Measurements from ENCODE around the gene SFTPA2.
"Not testable (repeated sequence)": the region's sequence is repeated elsewhere in the genome, so short reads cannot be mapped to it uniquely, and the experiment has no call there.

The SFTPA2 gene

DNA sequence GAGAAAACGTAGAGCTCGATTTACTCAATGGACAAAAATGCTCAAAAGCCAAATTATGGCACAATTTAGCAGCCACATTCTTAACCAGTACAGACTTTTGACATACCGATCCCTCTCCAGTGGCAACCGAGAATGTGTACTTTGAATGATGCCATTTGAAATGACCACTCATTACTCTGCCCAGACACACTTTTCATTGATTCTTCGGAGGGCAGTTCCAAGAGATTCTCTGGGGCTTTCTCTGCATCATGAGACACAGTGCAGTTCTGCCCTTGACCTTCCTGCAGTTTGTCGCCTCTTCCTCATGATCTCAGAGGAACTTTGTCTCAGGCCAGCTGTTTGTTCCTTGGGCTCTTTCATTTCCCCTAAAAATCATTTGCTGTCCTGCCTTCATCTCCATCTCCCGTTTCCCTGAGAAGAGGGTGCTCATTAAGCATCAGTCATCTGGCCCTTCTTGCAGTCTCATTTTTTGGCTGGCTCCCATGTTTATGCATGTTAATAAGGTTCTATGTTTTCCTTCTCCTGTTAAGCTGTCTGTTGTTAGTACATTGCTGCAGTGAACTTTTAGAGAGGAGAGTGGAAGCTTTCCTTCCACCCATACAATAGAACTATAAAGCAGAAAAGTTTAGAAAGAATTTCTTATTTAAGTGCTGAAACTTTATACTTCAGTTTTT lies 43.5 kb downstream of the SFTPA2 start:
- not testable (repeated sequence) for H3K9me3 ChIP-seq (ENCODE audit: control insufficient read depth, insufficient read depth, low read length); H3K4me3 ChIP-seq (ENCODE audit: low read length); H3K36me3 ChIP-seq (ENCODE audit: control insufficient read depth, insufficient read depth, low read length); DNase-seq (ENCODE audit: low read depth, low spot score); H3K27me3 ChIP-seq (ENCODE audit: control insufficient read depth, insufficient read depth, low read length); H3K27ac ChIP-seq (ENCODE audit: low read length); H3K4me1 ChIP-seq (ENCODE audit: control insufficient read depth, insufficient read depth, low read length)
- WGBS (ENCODE audit: insufficient coverage, insufficient read length) = no CpG with 5 or more reads among the region's 7 CpGs

DNA sequence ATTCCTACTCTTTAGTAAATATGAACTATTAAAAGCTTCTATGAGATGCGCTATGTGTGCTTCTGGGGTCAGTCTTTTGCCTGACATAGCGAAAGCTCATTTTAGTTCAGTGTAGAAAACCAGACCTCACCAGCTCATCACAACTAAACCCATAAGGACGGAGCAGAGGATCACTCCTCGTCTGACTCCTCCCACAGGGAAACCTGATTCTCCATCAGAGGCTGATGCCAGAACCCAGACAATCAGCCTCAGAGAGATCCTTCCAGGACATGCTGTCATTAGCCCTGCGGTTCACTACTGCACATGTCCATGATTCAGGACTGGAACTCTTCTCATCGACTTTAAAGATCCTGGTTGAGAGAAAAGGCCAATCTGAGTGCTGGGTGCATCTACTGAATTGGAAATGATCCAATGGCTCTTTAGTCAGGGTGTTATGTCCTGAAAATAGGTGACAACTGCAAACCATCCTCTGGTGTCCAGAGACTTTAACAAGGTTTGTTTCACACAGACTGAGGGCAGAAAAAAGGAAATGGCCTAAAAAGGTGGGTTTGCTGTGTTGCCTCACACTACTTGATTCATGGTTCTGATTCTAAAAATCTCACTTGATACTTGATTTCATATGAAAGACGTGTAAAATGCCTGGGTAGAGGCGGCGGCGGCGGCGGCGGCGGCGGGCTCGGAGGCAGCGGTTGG lies 48.2 kb downstream of the SFTPA2 start, which contains the start of gene EIF5AL1:
Gene EIF5AL1, plus strand, starts transcription at position 643 of the 693 bp plus-strand sequence. CDS start 117 bp downstream, outside the sequence.
- not testable (repeated sequence) for H3K4me3 ChIP-seq (ENCODE audit: low read length); H3K9me3 ChIP-seq (ENCODE audit: control insufficient read depth, insufficient read depth, low read length); H3K36me3 ChIP-seq (ENCODE audit: control insufficient read depth, insufficient read depth, low read length); H3K27me3 ChIP-seq (ENCODE audit: control insufficient read depth, insufficient read depth, low read length); DNase-seq (ENCODE audit: low read depth, low spot score); H3K27ac ChIP-seq (ENCODE audit: low read length); H3K4me1 ChIP-seq (ENCODE audit: control insufficient read depth, insufficient read depth, low read length)
- no CpG with 5 or more reads among the region's 17 CpGs for WGBS (ENCODE audit: insufficient coverage, insufficient read length)

DNA sequence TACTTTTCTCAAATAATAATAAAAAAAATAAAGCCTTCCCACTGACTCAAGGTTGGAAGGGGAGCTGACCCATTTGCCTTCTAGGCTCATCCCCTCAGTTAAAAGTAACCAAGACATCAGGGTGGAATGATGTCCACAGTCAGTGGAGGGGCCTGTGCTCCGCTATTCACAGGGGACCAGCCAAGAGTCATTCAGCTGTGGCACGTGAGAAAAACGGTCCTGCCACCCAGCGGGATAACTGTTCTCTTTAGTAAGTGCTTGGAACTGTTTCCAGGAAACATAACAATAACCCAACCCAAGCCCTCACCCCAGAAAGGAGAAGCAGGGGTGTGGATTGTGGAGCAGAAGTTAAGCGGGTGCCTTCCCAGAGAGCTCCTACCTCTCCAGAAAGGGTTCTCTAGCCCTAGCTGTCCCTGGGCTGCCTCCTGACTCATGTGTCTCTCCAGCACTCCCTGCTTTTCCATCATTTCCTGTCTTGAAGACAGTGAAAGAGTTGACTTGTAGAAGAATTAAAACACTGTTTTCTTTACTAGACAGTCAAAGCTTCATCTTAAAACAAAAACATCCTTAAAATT lies 50.2 kb downstream of the SFTPA2 start:
- not testable (repeated sequence) for H3K36me3 ChIP-seq (ENCODE audit: control insufficient read depth, insufficient read depth, low read length); H3K27ac ChIP-seq (ENCODE audit: low read length); H3K9me3 ChIP-seq (ENCODE audit: control insufficient read depth, insufficient read depth, low read length); DNase-seq (ENCODE audit: low read depth, low spot score); H3K4me1 ChIP-seq (ENCODE audit: control insufficient read depth, insufficient read depth, low read length); H3K4me3 ChIP-seq (ENCODE audit: low read length); H3K27me3 ChIP-seq (ENCODE audit: control insufficient read depth, insufficient read depth, low read length)
- WGBS (ENCODE audit: insufficient coverage, insufficient read length) = no CpG with 5 or more reads among the region's 5 CpGs

DNA sequence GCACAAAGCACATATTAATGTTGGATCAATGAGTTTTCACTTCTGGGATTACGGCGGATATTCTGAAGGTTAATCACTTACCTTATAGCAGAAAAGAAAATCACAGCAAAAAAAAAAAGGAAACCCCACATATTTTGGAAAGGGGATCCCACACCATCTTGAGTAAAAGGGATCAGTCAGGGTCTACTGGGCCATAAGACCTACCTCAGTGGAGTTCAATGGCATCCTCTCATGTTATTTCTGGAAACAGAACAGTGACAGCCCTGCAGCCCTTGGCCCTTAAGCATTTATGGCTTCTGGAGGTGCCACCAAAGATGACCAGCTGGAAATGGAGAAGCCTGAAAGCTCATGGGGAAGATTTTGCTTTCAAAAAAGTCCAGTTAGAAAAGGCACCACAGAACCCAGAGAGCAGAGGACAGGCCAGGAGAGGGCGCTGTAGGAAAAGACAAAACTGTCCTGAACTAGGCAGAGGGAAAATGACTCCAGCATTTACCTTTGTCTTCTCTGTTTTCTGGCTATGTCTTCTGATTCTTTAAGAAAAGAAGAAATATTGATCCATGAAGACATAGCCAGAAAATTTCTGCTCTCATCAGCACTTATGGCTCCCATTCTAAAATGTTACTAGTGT lies 50.8 kb downstream of the SFTPA2 start:
- not testable (repeated sequence) for DNase-seq (ENCODE audit: low read depth, low spot score); H3K4me3 ChIP-seq (ENCODE audit: low read length); H3K9me3 ChIP-seq (ENCODE audit: control insufficient read depth, insufficient read depth, low read length); H3K4me1 ChIP-seq (ENCODE audit: control insufficient read depth, insufficient read depth, low read length); H3K27me3 ChIP-seq (ENCODE audit: control insufficient read depth, insufficient read depth, low read length); H3K36me3 ChIP-seq (ENCODE audit: control insufficient read depth, insufficient read depth, low read length); H3K27ac ChIP-seq (ENCODE audit: low read length)
- whole genome bisulfite sequencing (ENCODE audit: insufficient coverage, insufficient read length) = no CpG with 5 or more reads among the region's 3 CpGs

DNA sequence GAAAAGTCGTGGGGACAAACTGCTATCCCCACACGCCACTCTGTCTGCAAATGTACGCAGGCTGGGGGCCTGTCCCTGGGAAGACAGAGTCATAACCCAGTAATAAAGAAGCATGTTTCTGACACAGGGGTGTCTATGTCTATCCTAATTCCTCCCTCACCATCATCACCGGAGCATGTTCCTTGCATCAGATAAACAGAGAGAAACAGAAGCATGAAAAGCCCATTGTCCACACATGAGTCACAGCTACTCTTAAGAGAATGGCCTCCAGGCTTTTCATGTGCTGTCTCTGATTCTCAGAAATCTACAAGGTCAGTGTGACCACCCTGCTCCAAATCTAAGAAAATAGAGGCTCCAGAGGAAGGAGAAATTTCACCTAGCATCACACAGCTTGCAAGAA lies 52.0 kb downstream of the SFTPA2 start:
- H3K9me3 ChIP-seq (ENCODE audit: control insufficient read depth, insufficient read depth, low read length); H3K27me3 ChIP-seq (ENCODE audit: control insufficient read depth, insufficient read depth, low read length); H3K36me3 ChIP-seq (ENCODE audit: control insufficient read depth, insufficient read depth, low read length); H3K4me1 ChIP-seq (ENCODE audit: control insufficient read depth, insufficient read depth, low read length); H3K27ac ChIP-seq (ENCODE audit: low read length); DNase-seq (ENCODE audit: low read depth, low spot score); H3K4me3 ChIP-seq (ENCODE audit: low read length): not testable (repeated sequence)
- no CpG with 5 or more reads among the region's 4 CpGs for WGBS (ENCODE audit: insufficient coverage, insufficient read length)

DNA sequence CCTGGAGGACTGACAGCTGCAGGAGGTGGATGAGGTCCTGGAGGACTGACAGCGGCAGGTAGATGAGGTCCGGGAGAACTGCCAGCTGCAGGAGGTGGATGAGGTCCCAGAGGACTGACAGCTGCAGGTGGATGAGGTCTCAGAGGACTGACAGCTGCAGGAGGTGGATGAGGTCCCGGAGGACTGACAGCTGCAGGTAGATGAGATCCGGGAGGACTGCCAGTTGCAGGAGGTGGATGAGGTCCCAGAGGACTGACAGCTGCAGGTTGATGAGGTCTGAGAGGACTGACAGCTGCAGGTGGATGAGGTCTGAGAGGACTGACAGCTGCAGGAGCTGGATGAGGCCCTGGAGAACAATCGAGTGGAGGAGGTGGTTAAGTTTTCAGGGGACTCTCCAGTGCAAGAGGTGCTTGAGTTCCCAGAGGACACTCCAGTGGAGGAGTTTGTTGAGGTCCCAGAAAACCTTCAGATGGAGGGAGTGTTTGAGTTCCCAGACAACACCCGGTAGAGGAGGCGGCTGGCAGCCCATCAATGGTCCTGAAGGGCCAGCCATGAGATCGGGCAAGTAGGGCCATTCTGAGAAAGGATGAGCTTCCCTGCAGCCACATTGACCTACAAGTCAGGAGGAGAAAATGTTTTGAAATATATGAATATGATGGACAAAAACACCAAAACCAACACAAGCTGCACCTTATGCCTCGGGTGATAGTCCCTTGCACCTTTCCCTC lies 52.6 kb downstream of the SFTPA2 start:
- H3K27ac ChIP-seq (ENCODE audit: low read length) = no peak overlapping the region
- H3K4me3 ChIP-seq (ENCODE audit: low read length) = no peak overlapping the region
- H3K36me3 ChIP-seq (ENCODE audit: control insufficient read depth, insufficient read depth, low read length) = no peaks in the 10 kb centered on the region
- DNase-seq (ENCODE audit: low read depth, low spot score) = no peak
- H3K4me1 ChIP-seq (ENCODE audit: control insufficient read depth, insufficient read depth, low read length) = no peaks in the 10 kb centered on the region
- WGBS (ENCODE audit: insufficient coverage, insufficient read length) = no CpG with 5 or more reads among the region's 9 CpGs
- H3K27me3 ChIP-seq (ENCODE audit: control insufficient read depth, insufficient read depth, low read length) = no peaks in the 10 kb centered on the region
- no peaks in the 10 kb centered on the region for H3K9me3 ChIP-seq (ENCODE audit: control insufficient read depth, insufficient read depth, low read length)

Measured in iPS DF 6.9 (cell line).